GM19395 (cell line): ENCODE results near the gene BORCS8.
A peak's percentile ranks its signal among the peaks of the same experiment; 100 is the strongest.
"Not testable (repeated sequence)": the region's sequence is repeated elsewhere in the genome, so short reads cannot be mapped to it uniquely, and the experiment has no call there.

Experiments
- ATAC-seq: cut with Tn5 transposase; IDR thresholded peaks from one replicate; pipeline ENCODE4 v1.9.1; 2021; ENCODE audit warnings: mild to moderate bottlenecking, moderate library complexity; ENCODE audit not compliant: unreplicated experiment

BORCS8 gene

GRCh38 chr19:19185853-19186740 is 5.9 kb downstream of the BORCS8 start:
- no peak for ATAC-seq

GRCh38 chr19:19181488-19181998 is 10.4 kb downstream of the BORCS8 start:
- no peak for ATAC-seq

- ATAC-seq, result no peak
Observed at GRCh38 chr19:19179548-19180441, 12.2 kb downstream of the BORCS8 start.

- no peak for ATAC-seq
Observed at GRCh38 chr19:19176950-19177349, 15.0 kb downstream of the BORCS8 start.

GRCh38 chr19:19173243-19173642 is 18.7 kb downstream of the BORCS8 start:
- ATAC-seq, result not testable (repeated sequence)

GRCh38 chr19:19171821-19172532 is 20.0 kb downstream of the BORCS8 start:
- no peak for ATAC-seq

- no peak for ATAC-seq
Observed at GRCh38 chr19:19170873-19171672, 20.9 kb downstream of the BORCS8 start.

GRCh38 chr19:19170053-19170872 is 21.7 kb downstream of the BORCS8 start, which contains the start of gene MEF2B:
Gene MEF2B, minus strand, starts transcription at chr19:19170263. Its CDS starts 19,528 bp downstream, at chr19:19150735.
- peak; percentile 84 for ATAC-seq

GRCh38 chr19:19169236-19170052 is 22.5 kb downstream of the BORCS8 start:
- peak; percentile 5 for ATAC-seq

GRCh38 chr19:19167612-19168011 is 24.3 kb downstream of the BORCS8 start:
- ATAC-seq, result no peak

- no peak for ATAC-seq
Observed at GRCh38 chr19:19165396-19165795, 26.6 kb downstream of the BORCS8 start.

- ATAC-seq, result no peak
Observed at GRCh38 chr19:19162495-19162894, 29.5 kb downstream of the BORCS8 start.

GRCh38 chr19:19160461-19161035 is 31.4 kb downstream of the BORCS8 start:
- ATAC-seq, result no peak

- ATAC-seq, result no peak
Observed at GRCh38 chr19:19159534-19159933, 32.4 kb downstream of the BORCS8 start.

GRCh38 chr19:19157808-19158207 is 34.1 kb downstream of the BORCS8 start:
- ATAC-seq, result no peak

- peak; percentile 68 for ATAC-seq
Observed at GRCh38 chr19:19155495-19156219, 36.3 kb downstream of the BORCS8 start.
